HepG2 (cell line): ENCODE results near the gene PPP1R13B. TPM values are rescaled to one million over a fixed set of nuclear protein-coding genes. Genes with fewer than 3 reads are reported as not detected.

ENCODE experiments used
- DPF2 ChIP-seq: sonication (generic); formaldehyde crosslinking; IDR thresholded peaks from 2 replicates; pipeline ENCODE4 v1.4.0; 2020; ENCODE audit warnings: mild to moderate bottlenecking, low read depth, missing genetic modification reagents, borderline replicate concordance
- KDM5A ChIP-seq: fragments of 200-600 bp; sonication (generic); IDR thresholded peaks from 2 replicates; pipeline ENCODE4 v1.7.0; 2018; ENCODE audit warnings: antibody characterized with exemption, mild to moderate bottlenecking, low read length, borderline replicate concordance
- MIXL1 ChIP-seq: IDR thresholded peaks from 2 replicates; pipeline ENCODE4 v1.6.1; 2016
- TARDBP ChIP-seq: sonication (generic); formaldehyde crosslinking; IDR thresholded peaks from 2 replicates; pipeline ENCODE4 v1.8.0; 2022; ENCODE audit warnings: mild to moderate bottlenecking, missing genetic modification reagents
- ZBTB42 ChIP-seq: sonication (generic); formaldehyde crosslinking; IDR thresholded peaks from 2 replicates; pipeline ENCODE4 v1.5.0; 2020; ENCODE audit warnings: mild to moderate bottlenecking, missing genetic modification reagents
- ZNF431 ChIP-seq: sonication (generic); formaldehyde crosslinking; IDR thresholded peaks from 2 replicates; pipeline ENCODE4 v1.9.0; 2022; ENCODE audit warnings: missing genetic modification reagents, low read depth, mild to moderate bottlenecking, borderline replicate concordance
- ZNF530 ChIP-seq: sonication (generic); formaldehyde crosslinking; IDR thresholded peaks from 2 replicates; pipeline ENCODE4 v1.5.0; 2020; ENCODE audit warnings: low read depth, mild to moderate bottlenecking, missing genetic modification reagents
- ZNF589 ChIP-seq: sonication (generic); formaldehyde crosslinking; conservative IDR thresholded peaks from 2 replicates; pipeline ENCODE4 v1.8.0; 2022; ENCODE audit warnings: mild to moderate bottlenecking, moderate library complexity, missing genetic modification reagents
- polyA plus RNA-seq, 8 experiments: library from polyadenylated mRNA; depleted of rRNA in 3 of 8; stranded (reverse) in 7 of 8; unstranded in 1 of 8; fragments of >200 nt; fragmentation: Illumina TruSeq in 4 of 8; extraction: Trizol in 4 of 8; gene quantifications; 2 replicates each; pipeline versions ENCODE4 v1.2.1 to v1.2.3, GENCODE V29; 2011 to 2016; ENCODE audit warnings: low read depth in 4 of 8, missing spikeins in 1 of 8, mixed read lengths in 1 of 8; ENCODE audit not compliant: insufficient read depth in 1 of 8
- total RNA-seq, 5 experiments: library from RNA; depleted of rRNA; stranded (reverse); fragments of >200 nt; fragmentation: Illumina TruSeq; extraction: Trizol; gene quantifications; 2 replicates each; pipeline ENCODE4 v1.2.3, GENCODE V29; 2016; ENCODE audit warnings: low read depth in 1 of 5
- TF ChIP-seq, protein P1 (sequence below), 2 experiments: fragments of 450-650 bp in 1 of 2; sonication (generic) in 1 of 2; formaldehyde crosslinking in 1 of 2; IDR thresholded peaks; 2 replicates each; pipeline versions ENCODE4 v1.6.1 to v1.8.0; 2016 to 2022; ENCODE audit warnings: antibody characterized with exemption in 1 of 2, mild to moderate bottlenecking in 1 of 2, missing genetic modification reagents in 1 of 2
- TF ChIP-seq, protein P2 (sequence below): sonication (generic); IDR thresholded peaks from 2 replicates; pipeline ENCODE4 v1.6.1; 2016; ENCODE audit warnings: low read depth, borderline replicate concordance
- TF ChIP-seq, protein P3 (sequence below): sonication (generic); formaldehyde crosslinking; IDR thresholded peaks from 2 replicates; pipeline ENCODE4 v1.4.0; 2020; ENCODE audit warnings: mild to moderate bottlenecking, missing genetic modification reagents
- TF ChIP-seq, protein P4 (sequence below): sonication (generic); formaldehyde crosslinking; IDR thresholded peaks from 2 replicates; pipeline ENCODE4 v1.4.0; 2020; ENCODE audit warnings: missing genetic modification reagents, borderline replicate concordance

PPP1R13B gene
- total and polyA plus RNA-seq, 2 of the 13 experiments (the other 11 are each of a cell fraction or from before 2014, with no cell fraction given): 4.6 to 9.4 TPM

DNA sequence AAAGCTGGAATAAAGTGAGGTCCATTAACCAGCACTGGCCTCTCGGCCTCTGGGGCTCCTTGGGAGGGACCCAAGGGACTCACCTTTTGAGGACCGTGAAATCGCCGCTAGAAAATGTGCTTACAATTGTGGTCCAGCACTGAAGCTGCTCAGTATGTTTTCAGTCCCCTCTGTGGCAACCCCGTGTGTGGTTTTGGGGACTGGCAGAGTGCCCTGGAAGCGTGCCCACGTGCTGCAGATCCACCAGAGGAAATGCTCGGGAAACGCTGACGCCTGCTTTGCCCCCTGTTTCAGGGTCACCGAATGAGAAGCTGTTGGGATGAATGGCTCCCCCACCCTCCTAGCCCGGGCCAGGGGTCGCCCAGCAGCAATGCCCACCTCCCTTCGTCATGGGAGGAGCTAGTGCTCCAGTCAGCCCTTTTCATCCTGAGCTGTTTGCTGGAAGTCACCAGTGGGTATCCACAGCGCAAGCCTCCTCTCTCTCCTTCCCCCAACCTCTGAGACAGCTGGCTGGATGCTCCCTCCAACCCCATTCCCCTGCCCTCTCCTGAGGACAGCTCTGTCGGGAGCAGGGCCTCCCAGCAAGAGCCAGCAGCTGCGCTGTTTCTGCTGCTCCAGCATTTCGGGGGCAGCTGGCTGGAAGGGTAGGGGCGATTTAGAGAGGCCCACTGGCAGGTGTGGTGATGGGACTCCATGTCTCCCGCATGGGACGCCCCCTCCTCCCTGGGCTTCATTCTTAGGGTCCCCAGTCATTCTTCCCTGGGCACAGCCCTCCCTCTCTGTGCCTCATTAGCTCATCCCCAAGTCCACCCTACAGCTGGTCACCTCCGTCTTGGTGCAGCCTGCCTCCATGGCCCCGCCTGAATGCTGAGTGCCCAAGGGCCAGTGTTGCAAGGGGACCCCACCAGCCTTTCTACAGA is 33.2 kb upstream of the PPP1R13B start (continued):
- TF ChIP-seq, protein P1, sequence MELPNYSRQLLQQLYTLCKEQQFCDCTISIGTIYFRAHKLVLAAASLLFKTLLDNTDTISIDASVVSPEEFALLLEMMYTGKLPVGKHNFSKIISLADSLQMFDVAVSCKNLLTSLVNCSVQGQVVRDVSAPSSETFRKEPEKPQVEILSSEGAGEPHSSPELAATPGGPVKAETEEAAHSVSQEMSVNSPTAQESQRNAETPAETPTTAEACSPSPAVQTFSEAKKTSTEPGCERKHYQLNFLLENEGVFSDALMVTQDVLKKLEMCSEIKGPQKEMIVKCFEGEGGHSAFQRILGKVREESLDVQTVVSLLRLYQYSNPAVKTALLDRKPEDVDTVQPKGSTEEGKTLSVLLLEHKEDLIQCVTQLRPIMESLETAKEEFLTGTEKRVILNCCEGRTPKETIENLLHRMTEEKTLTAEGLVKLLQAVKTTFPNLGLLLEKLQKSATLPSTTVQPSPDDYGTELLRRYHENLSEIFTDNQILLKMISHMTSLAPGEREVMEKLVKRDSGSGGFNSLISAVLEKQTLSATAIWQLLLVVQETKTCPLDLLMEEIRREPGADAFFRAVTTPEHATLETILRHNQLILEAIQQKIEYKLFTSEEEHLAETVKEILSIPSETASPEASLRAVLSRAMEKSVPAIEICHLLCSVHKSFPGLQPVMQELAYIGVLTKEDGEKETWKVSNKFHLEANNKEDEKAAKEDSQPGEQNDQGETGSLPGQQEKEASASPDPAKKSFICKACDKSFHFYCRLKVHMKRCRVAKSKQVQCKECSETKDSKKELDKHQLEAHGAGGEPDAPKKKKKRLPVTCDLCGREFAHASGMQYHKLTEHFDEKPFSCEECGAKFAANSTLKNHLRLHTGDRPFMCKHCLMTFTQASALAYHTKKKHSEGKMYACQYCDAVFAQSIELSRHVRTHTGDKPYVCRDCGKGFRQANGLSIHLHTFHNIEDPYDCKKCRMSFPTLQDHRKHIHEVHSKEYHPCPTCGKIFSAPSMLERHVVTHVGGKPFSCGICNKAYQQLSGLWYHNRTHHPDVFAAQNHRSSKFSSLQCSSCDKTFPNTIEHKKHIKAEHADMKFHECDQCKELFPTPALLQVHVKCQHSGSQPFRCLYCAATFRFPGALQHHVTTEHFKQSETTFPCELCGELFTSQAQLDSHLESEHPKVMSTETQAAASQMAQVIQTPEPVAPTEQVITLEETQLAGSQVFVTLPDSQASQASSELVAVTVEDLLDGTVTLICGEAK (IDR thresholded peaks at IDR 0.05): no peak
- TF ChIP-seq, protein P1 (CRISPR knock-in tag; IDR thresholded peaks at IDR 0.05): 0 out of 2 replicates have a peak, but pooled peaks have one; percentile 6
- TF ChIP-seq, protein P2, sequence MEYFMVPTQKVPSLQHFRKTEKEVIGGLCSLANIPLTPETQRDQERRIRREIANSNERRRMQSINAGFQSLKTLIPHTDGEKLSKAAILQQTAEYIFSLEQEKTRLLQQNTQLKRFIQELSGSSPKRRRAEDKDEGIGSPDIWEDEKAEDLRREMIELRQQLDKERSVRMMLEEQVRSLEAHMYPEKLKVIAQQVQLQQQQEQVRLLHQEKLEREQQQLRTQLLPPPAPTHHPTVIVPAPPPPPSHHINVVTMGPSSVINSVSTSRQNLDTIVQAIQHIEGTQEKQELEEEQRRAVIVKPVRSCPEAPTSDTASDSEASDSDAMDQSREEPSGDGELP: peak; percentile 48; the same call in 1 of the 2 replicates
- TF ChIP-seq ZNF431 (CRISPR knock-in tag) (0 out of 2 replicates have a peak, but pooled peaks have one; percentile 21), TARDBP (CRISPR knock-in tag) (peak; percentile 69; the same call in 1 of the 2 replicates), ZBTB42 (CRISPR knock-in tag) (no peak), ZNF530 (no peak), MIXL1 (CRISPR knock-in tag) (no peak), KDM5A (no peak), DPF2 (peak; percentile 6; the same call in 1 of the 2 replicates), ZNF589 (CRISPR knock-in tag) (no peak)
- TF ChIP-seq, protein P3, sequence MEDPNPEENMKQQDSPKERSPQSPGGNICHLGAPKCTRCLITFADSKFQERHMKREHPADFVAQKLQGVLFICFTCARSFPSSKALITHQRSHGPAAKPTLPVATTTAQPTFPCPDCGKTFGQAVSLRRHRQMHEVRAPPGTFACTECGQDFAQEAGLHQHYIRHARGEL (CRISPR knock-in tag): 0 out of 2 replicates have a peak, but pooled peaks have one; percentile 60
- TF ChIP-seq, protein P4, sequence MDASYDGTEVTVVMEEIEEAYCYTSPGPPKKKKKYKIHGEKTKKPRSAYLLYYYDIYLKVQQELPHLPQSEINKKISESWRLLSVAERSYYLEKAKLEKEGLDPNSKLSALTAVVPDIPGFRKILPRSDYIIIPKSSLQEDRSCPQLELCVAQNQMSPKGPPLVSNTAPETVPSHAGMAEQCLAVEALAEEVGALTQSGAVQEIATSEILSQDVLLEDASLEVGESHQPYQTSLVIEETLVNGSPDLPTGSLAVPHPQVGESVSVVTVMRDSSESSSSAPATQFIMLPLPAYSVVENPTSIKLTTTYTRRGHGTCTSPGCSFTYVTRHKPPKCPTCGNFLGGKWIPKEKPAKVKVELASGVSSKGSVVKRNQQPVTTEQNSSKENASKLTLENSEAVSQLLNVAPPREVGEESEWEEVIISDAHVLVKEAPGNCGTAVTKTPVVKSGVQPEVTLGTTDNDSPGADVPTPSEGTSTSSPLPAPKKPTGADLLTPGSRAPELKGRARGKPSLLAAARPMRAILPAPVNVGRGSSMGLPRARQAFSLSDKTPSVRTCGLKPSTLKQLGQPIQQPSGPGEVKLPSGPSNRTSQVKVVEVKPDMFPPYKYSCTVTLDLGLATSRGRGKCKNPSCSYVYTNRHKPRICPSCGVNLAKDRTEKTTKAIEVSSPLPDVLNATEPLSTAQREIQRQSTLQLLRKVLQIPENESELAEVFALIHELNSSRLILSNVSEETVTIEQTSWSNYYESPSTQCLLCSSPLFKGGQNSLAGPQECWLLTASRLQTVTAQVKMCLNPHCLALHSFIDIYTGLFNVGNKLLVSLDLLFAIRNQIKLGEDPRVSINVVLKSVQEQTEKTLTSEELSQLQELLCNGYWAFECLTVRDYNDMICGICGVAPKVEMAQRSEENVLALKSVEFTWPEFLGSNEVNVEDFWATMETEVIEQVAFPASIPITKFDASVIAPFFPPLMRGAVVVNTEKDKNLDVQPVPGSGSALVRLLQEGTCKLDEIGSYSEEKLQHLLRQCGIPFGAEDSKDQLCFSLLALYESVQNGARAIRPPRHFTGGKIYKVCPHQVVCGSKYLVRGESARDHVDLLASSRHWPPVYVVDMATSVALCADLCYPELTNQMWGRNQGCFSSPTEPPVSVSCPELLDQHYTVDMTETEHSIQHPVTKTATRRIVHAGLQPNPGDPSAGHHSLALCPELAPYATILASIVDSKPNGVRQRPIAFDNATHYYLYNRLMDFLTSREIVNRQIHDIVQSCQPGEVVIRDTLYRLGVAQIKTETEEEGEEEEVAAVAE: no peak
